Amniotic stem cell (primary cell): ENCODE measurements around the gene TESMIN.

ENCODE experiments used
- DNase-seq: peaks from one replicate; lab custom pipeline; 2025; lab: John Stamatoyannopoulos, UW

Gene TESMIN

DNA sequence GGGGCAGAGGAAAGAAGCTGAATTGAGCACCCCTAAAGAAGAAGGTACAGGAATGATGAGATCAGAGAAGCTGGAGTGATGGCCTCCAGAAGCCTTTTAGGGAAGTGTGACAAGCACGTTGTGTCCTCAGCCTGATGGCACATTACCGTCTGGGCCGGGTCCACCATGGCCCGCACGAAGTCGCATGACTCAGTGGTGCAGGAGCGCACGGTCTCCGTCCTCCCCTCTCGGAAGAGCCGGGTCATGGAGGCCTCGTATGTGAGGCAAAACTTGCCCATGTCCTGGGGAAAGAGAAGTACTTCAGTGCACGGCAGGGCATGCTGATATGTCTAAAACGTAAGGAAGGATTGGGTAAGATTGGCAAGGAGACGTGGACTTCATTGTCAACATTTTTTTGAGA, 11.2 kb upstream of the TESMIN start:
- DNase-seq: no peak

DNA sequence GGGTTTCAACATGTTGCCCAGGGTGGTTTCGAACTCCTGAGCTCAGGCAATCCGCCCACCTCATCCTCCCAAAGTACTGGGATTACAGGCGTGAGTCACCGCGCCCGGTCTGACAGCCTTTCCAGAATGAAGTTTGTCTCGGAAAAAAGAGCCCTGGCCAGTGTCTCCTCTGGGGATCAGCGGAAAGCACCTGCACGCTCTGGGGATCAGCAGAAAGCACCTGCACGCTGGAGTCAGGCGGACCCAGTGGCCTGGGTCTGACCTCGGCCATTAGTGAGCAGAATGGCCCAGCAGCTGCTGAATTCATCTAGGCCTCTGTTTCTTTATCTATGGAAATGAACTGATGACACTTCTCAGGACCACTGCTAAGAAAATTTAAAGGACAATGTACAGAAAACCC, 10.5 kb upstream of the TESMIN start:
- no peak for DNase-seq

DNA sequence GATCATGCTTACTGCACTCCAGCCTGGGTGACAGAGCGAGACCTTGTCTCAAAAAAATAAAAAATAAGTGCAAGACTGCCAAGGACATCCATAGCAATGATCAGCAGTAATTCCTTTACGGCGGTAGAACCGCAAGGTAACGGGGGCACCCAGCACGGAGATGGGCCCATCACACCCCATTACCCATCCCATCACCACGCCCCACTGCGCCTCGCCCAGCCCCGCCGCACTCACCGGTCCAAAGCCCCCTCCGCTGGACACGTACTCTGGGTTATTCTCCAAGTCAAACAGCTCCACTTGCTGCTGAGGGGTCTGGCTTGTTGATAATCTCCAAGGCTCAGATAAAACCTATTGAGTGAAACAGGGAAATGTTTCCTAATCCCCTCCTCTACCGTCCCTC, 8.7 kb upstream of the TESMIN start:
- DNase-seq: no peak

DNA sequence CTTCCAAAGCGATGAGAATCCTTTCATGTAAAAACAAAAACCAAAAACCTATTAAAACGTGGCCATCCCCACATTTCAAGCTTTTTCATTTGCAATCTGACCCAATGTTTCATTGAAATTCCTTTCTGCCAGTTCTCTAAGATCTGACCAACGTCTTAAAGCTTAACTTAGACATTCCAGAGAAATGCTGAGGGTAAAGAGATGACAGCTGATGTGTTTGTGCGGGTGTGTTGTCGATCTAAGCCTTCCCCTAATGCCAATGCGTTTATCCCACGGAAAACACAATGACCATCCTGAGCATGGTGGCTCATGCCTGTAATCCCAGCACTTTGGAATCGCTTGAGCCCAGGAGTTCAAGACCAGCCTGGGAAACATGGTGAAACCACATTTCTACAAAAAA, 6.4 kb upstream of the TESMIN start:
- DNase-seq: no peak

DNA sequence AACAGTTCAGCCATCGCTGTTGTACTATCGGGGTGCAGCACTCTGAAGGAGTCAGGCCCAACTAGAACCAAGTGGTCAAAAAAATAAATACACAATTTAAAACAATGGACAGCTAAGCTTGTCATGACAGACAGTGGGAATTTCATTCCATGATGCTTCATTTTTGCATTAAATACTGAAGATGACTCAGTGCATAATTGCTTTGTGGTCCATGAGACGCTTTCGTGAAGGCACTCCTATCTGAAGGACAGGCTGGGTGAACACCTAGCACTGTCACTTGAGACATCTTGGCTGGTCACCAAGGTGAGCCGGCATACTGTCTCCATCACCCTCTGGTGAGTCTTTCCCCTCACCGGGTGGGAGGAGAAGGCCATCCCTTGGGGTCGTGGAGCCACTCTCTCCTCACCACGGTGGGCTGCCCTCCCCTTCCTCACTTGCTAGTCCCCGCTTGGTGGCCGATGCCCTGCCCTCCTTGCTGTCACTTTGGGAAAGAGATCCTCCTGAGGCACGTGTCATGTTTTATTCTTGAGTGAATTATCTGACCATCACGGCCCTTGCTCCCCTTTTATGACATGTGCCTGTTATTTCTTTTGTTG, 4.9 kb upstream of the TESMIN start:
- DNase-seq: no peak

DNA sequence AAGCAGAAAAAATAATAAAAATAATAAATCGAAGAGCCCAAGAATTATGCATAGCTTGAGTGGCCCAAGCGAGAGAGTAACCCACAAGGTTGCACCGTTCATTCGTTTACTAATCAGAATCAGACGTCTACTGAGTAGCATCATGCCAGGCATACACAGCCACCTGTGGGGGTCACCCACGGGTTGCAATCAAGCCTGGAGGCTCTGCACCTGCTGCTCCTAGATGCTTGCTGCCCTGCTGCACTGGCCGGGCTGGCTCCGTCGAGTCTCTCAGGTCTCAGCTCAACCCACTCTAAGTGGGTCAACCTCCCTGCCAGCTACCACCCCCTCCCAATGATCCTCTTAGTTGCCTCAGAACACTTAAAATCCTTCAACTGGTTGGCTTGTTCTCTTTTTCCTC, 2.0 kb upstream of the TESMIN start:
- no peak for DNase-seq

DNA sequence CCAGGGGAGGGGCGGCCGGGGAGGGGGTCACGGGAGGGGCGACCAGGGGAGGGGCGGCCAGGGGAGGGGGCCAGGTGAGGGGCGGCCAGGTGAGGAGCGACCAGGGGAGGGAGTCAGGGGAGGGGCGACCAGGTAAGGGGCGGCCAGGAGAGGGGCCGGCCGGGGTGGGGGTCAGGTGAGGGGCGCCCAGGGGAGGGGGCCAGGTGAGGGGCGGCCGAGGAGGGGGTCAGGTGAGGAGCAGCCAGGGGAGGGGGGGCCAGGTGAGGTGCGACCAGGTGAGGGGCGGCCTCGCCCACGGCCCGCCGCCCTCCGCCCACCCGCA, 355 bp downstream of the TESMIN start:
- DNase-seq: no peak

DNA sequence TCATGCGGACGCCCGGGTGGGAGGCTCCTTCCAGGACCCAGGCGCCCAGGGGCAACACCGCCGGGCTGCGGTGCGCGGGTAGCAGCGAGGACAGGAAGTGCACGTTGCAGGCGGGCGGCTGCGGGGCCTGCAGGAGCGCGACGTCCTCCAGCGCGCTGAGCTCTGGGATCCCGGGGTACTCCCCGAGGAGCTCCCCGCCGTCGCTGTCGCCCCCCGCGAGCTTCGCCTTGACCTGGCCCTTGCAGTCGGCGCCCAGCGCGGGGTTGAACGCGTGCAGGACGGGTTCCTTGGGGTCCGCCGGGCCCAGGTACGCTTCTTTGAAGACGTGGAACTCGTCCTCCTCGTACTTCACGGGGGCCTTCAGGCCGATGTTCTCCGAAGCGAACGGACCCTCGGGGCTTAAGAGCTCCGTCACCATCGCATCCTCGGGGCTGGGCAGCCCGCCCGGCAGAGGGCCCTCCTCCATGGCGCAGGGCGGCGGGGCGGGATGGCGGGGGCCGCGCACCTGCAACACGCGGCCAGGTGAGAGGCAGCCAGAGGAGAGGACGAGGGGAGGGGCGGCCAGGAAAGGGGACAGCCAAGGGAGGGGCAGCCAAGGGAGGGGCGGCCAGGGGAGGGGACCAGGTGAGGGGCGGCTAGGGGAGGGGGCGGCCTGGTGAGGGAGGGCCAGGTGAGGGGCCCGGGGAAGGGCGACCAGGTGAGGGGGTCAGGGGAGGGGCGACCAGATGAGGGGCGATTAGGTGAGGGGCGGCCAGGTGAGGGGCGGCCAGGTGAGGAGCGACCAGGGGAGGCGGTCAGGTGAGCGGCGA, 921 bp downstream of the TESMIN start:
- DNase-seq: no peak

DNA sequence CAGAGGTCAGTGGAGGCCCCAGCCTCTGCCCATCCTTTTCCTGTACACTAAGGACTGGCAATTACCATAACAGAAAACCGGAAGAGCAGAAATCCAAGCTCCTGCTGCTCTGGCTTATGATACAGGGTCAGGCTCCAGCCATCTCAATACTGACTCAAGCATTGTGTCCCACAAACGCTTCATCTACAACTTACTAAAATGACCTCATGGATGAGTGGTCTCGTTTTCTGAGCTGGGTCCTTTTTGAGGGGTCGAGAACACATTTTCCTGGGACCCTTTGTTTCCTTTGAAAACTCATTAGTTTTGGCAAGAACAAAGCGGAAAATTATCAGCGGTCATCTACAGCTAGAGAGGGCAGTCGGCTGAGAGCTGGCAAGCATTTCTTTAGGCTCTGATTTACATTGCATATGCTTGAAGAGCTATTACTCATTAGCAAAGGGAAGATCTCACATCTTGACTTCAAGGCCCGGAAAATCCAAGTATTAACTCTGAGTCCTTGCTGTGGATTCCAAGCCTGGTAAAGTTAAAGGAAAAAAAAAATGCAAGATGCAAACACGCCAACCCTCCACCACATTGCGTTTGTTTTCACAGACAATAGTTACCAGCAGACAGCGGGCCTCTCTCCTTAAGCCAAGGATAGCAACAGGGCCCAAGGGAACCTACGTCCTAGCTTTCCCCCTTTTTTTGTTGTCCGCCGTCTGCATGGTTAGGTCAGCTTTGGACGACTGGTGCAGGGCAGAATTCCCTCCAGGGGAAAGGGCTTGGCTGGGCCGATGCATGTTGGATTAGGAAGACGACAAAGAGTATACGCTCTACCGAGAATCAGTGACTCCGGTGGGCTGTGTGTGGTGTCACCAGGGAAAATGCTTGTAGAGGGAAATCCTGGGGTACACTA, 1.8 kb downstream of the TESMIN start:
- DNase-seq: no peak

DNA sequence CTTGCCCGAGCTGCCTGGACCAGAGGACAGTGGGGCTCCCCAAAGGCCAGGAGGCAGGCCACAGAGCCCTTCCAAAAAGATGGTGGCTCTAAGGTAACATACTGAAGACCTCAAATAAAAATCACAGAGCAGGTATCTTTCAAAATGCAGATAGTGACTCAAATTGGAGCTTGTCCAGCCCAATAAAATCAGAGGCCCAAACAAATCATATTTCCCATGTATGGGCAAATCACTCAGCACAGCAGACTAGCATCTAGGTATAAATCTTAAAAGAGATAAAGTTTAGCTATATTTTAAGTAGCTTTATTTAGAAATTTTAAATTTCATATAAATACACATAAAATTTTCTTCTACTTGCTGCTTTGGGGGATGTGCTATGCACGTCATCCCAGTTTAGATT, 3.3 kb downstream of the TESMIN start:
- no peak for DNase-seq

DNA sequence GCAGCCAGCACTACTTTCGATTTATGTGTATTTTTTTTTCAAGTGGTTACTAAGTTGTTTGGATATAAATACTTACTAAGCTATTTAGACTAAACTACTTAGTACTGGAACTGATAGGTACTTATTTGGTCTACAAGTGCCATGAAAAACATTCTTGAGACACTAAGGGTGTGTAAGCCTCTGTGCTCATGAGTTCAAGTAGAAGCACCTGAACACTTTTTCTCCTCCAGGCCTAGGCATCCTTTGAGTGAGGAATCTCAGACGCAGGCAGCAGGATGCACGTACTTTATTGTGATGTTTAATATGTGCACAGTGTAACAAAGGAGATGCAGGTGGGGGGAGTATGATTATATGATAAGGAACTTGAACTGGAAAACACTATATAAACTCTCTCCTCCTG, 7.8 kb downstream of the TESMIN start:
- DNase-seq: no peak

DNA sequence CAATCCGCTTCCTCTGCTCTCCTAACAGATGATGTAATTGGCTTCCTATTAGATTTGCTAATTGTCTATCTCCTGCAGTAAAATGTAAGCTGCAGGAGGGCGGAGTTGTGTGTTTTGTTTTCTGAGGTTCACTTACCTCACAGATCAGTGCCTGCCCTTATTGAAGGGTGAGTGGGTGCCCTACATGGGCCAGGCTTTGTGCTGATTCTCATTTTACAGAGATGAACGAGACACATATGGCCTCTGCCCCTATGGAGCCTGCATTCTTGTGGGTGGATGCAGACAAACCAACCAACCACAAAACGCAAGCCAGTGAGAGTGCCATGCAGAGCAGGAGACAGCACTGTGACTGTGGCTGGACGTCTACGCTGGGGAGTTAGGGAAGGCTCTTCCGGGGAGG, 9.9 kb downstream of the TESMIN start:
- DNase-seq: no peak

DNA sequence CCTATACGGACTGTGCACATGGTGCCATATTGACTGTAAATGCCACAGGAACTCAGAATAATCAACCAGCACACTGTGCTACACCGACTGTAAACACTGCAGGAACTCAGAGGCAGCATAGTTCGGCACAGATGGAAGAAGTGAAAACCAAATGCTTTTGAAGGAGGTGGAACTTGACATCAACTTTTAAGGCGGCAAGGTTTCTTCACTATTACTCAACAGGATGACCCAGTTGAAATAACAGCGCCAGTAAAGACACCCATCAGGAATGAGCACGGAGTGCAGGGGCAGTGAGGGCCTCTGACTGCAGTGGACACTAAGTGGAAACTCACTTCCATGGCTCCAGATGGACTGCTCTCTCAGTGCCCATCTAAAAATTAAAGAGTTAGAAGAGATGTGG, 15.7 kb downstream of the TESMIN start:
- DNase-seq: no peak

DNA sequence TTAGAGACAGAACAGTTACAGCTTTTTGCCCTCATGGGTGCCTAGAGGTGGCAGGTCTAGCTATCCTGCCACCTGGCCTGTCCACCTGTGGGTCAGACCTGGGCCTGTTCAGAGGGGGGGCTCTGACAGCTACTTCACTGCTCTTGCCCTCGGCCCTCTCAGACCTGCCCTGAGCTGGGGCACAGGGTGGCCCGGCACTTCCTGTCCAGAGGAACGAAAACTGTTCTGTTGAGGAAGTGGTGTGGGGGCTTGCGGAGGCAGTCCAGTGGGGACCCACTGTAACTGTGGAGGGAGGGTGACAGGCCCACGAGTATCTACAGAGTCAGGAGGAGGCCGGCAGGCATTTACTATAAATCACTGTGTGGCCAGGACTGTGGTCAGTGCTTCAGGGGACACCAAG, 16.2 kb downstream of the TESMIN start:
- DNase-seq: no peak

DNA sequence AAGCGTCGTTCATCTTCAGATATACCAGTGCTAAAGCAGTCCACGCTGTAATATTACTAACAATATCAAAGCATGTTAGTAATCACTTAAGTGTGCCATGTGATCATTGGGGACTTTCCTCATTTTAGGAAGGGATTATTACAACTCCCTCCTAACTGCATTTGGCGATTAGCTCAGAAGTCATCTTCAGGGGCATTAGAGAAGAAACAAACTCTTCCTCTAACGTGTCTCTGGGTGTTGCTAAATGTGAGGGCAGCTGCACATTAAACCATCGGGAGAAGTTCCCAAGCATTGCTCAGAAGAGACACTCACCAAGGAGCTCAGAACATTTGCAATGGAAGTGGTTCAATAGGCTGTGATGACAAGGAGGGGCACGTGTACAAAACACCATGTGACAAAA, 17.2 kb downstream of the TESMIN start:
- no peak for DNase-seq

DNA sequence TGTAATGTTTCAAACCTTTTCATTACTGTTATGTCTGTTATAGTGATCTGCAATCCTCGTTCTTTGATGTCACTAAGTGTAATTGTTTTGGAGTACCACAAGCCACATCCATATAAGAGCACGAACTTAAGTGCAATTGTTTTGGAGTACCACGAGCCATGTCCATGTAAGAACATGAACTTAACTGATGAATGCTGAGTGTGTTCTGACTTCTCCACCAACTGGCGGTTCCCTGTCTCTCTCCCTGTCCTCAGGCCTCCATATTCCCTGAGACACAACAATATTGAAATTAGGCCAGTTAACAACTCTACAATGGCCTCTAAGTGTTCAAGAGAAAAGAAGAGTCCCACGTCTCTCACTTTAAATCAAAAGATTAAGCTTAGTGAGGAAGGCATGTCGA, 23.5 kb downstream of the TESMIN start:
- DNase-seq: no peak

DNA sequence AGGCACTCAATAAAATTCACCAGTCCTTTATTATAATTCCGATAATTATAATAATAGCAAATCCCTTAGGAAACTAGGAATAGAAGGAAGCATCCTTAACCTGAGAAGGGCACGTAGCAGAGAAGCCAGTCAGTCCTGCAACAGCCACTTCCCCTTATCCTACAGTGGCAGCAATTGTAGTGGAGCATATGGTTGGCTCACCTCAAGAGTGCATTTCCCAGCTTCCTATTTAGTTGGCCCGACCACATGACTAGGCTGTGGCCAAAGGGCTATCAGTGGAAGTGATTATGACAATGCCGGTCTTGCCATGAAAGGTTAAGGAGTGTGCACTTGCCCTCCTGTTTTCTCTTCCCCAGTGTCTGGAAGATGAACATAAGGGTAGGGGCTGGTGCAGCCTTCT, 27.0 kb downstream of the TESMIN start:
- no peak for DNase-seq

DNA sequence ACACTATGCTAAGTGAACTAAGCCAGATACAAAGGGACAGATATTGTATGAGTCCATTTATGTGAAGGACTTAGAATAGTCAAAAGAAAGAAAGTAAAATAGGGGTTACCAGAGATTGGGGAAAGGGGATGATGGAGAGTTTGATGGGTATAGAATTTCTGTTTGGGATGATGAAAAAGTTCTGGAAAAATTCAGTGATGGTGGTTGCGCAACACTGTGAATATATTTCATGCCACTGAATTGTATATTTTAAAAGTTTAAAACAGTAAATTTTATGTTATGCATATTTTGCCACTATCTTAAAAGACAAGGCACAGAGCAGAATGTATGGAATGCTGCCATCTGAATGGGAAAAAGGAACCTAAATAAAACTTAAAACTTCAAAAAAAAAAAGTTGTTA, 29.2 kb downstream of the TESMIN start:
- DNase-seq: no peak

DNA sequence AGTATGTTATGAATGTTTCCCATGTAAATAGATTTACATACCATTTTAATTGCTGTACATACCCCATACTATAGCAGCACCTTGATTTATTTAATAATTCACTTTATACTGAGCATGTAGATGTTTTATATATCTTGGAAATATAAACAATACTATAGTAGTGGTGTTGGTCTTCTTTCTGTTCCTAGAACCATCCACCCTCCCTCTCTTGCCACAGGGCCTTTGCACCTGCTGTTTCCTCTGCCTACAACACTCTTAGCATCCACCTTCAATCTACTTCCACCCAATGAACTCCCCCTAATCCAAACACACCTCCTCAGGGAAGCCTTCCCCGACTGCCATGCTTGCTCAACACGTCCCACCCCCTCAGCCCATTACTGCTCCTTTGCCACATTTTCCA, 30.2 kb downstream of the TESMIN start:
- DNase-seq: no peak

DNA sequence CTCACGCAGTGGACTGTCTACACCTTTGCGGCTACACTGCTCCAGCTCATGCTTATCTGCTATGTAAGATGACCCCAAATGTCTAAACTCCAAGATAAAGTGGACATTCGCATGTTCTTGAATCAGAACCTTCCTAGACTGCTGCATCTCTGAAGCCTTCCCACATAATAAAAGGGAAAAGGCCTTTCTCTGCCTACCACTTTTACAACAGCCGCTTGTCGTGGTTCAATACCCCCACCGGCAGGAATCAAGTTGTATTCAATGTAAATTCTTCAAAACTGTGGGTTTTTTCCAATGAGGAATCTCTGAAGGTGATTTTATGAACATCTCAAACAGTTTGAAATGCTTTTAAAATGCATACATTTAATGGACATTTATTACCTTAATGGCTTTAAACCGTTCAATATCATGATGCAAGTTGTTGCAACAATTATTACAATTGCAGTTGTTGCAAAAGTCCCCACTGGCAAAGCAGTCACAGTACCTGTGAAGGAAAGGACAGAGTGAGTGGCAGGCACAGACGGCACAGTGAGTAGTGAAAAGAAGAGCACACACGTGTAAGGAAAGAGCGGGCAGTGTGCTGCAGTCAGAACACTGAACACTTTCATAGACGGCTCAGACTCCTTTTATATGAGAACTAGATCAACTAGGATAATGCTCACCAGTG, 35.7 kb downstream of the TESMIN start:
- no peak for DNase-seq

DNA sequence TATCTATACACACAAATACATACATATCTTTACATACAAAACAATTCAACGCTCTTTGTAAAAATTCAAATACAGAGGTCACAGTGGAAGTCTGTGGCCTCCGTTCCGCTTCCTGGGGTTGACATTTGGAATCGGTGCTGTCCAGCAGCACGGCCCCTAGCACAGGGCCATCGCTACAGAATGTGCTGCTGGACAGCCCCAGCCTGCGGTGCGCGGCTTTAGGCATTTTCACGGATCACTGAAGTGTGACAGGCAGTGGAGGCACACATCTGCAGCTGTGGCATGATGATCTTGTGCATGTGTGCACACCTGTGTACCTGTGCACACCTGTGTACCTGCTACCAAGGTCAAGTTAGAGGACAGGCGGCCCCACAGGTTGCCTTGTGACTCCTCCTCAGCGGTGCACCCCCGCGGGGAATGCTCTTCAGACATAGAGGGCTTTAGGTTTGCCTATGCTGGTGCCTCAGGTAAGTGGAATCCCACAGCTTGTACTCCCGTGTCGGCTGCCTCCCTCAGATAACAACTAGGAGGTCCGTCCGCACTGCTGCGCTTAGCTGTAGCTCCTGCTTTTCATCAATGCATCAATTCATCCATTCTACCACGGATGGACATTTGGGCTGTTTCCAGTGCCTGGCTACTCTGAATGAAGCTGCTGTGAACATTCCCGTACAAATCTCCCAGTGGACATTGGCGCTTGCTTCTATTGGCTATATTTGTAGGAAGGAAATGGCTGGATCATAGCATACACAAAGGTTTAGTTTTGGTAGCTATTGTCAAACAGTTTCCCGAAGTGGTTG, 37.1 kb downstream of the TESMIN start:
- no peak for DNase-seq

DNA sequence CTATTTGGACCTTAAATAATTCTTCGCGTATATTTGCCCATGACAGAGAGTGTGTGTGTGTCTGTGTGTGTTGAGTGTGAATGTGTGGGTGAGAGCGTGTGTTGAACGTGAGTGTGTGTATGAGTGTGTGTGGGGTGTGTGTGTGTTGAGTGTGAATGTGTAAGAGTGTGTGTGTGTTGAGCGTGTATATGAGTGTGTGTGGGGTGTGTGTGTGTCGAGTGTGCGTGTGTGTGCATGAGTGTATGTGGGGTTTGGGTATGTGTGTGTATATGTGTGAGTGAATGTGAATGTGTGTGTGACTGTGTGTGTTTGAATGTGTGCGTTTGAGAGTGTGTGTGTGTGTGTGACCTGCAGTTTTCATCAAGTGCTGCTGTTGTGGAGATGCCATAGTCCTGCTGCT, 40.2 kb downstream of the TESMIN start:
- no peak for DNase-seq
